ENCODE data around the gene IL15RA. TPM values are rescaled to one million over a fixed set of nuclear protein-coding genes. Genes with fewer than 3 reads are reported as not detected.

The IL15RA gene
- total RNA-seq, 1 experiment from 2014 or later = 1.9 TPM

DNA sequence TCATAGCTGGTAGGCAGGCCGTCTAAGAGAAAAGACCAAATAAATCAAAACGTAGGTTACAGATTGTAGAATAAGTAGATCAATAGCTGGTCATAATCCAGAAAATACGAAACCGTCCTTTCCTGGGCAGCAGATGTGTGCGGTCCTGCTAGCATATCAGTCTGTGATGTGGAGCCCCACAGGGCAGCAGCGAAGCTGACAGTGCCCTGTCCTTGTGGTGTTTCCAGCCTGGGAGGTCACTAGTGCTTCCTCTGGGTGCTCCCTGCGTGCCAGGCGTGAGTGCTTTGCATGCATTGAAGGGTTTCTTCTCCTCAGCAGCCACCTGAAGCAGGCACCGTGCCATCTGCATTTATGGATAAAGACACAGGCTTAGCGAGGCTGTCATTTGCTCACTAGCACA lies 41.7 kb downstream of the IL15RA start:
- Mint-ChIP-seq H3K4me1 (no peaks in the 10 kb centered on the region), H3K36me3 (peaks cover 50% of the 10 kb centered on the region), H3K27me3 (ENCODE audit: low read depth) (no peaks in the 10 kb centered on the region), H3K4me3 (no peak overlapping the region), H3K9me3 (no peaks in the 10 kb centered on the region), H3K27ac (no peak overlapping the region)
- ChIA-PET POLR2A (interaction anchor here (0.9 kb wide), 1 partner anchor 8 kb away, joined by 3 read pairs; no protein-coding TSS in a partner anchor), CTCF (no interaction called here)
- ATAC-seq (no peak), DNase-seq (ENCODE audit: low spot score) (no peak)
- TF ChIP-seq, protein P1, sequence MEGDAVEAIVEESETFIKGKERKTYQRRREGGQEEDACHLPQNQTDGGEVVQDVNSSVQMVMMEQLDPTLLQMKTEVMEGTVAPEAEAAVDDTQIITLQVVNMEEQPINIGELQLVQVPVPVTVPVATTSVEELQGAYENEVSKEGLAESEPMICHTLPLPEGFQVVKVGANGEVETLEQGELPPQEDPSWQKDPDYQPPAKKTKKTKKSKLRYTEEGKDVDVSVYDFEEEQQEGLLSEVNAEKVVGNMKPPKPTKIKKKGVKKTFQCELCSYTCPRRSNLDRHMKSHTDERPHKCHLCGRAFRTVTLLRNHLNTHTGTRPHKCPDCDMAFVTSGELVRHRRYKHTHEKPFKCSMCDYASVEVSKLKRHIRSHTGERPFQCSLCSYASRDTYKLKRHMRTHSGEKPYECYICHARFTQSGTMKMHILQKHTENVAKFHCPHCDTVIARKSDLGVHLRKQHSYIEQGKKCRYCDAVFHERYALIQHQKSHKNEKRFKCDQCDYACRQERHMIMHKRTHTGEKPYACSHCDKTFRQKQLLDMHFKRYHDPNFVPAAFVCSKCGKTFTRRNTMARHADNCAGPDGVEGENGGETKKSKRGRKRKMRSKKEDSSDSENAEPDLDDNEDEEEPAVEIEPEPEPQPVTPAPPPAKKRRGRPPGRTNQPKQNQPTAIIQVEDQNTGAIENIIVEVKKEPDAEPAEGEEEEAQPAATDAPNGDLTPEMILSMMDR (IDR thresholded peaks at IDR 0.05) = no peak
- TF ChIP-seq, protein P2, sequence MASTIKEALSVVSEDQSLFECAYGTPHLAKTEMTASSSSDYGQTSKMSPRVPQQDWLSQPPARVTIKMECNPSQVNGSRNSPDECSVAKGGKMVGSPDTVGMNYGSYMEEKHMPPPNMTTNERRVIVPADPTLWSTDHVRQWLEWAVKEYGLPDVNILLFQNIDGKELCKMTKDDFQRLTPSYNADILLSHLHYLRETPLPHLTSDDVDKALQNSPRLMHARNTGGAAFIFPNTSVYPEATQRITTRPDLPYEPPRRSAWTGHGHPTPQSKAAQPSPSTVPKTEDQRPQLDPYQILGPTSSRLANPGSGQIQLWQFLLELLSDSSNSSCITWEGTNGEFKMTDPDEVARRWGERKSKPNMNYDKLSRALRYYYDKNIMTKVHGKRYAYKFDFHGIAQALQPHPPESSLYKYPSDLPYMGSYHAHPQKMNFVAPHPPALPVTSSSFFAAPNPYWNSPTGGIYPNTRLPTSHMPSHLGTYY (CRISPR knock-in tag; IDR thresholded peaks at IDR 0.05) = no peak
- TF ChIP-seq, protein P3, sequence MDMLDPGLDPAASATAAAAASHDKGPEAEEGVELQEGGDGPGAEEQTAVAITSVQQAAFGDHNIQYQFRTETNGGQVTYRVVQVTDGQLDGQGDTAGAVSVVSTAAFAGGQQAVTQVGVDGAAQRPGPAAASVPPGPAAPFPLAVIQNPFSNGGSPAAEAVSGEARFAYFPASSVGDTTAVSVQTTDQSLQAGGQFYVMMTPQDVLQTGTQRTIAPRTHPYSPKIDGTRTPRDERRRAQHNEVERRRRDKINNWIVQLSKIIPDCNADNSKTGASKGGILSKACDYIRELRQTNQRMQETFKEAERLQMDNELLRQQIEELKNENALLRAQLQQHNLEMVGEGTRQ (CRISPR knock-in tag; IDR thresholded peaks at IDR 0.05) = no peak
- TF ChIP-seq ZNF138 (CRISPR knock-in tag; conservative IDR thresholded peaks at IDR 0.05) (no peak), RORB (CRISPR knock-in tag; IDR thresholded peaks at IDR 0.05) (no peak), PRRX2 (CRISPR knock-in tag; IDR thresholded peaks at IDR 0.05) (no peak), ESRRA (CRISPR knock-in tag; IDR thresholded peaks at IDR 0.05; ENCODE audit: borderline replicate concordance) (no peak)
- TF ChIP-seq, protein P4, sequence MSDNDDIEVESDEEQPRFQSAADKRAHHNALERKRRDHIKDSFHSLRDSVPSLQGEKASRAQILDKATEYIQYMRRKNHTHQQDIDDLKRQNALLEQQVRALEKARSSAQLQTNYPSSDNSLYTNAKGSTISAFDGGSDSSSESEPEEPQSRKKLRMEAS (CRISPR knock-in tag; IDR thresholded peaks at IDR 0.05) = no peak
- TF ChIP-seq, protein P5, sequence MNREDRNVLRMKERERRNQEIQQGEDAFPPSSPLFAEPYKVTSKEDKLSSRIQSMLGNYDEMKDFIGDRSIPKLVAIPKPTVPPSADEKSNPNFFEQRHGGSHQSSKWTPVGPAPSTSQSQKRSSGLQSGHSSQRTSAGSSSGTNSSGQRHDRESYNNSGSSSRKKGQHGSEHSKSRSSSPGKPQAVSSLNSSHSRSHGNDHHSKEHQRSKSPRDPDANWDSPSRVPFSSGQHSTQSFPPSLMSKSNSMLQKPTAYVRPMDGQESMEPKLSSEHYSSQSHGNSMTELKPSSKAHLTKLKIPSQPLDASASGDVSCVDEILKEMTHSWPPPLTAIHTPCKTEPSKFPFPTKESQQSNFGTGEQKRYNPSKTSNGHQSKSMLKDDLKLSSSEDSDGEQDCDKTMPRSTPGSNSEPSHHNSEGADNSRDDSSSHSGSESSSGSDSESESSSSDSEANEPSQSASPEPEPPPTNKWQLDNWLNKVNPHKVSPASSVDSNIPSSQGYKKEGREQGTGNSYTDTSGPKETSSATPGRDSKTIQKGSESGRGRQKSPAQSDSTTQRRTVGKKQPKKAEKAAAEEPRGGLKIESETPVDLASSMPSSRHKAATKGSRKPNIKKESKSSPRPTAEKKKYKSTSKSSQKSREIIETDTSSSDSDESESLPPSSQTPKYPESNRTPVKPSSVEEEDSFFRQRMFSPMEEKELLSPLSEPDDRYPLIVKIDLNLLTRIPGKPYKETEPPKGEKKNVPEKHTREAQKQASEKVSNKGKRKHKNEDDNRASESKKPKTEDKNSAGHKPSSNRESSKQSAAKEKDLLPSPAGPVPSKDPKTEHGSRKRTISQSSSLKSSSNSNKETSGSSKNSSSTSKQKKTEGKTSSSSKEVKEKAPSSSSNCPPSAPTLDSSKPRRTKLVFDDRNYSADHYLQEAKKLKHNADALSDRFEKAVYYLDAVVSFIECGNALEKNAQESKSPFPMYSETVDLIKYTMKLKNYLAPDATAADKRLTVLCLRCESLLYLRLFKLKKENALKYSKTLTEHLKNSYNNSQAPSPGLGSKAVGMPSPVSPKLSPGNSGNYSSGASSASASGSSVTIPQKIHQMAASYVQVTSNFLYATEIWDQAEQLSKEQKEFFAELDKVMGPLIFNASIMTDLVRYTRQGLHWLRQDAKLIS (CRISPR knock-in tag; IDR thresholded peaks at IDR 0.05; ENCODE audit: borderline replicate concordance) = no peak

DNA sequence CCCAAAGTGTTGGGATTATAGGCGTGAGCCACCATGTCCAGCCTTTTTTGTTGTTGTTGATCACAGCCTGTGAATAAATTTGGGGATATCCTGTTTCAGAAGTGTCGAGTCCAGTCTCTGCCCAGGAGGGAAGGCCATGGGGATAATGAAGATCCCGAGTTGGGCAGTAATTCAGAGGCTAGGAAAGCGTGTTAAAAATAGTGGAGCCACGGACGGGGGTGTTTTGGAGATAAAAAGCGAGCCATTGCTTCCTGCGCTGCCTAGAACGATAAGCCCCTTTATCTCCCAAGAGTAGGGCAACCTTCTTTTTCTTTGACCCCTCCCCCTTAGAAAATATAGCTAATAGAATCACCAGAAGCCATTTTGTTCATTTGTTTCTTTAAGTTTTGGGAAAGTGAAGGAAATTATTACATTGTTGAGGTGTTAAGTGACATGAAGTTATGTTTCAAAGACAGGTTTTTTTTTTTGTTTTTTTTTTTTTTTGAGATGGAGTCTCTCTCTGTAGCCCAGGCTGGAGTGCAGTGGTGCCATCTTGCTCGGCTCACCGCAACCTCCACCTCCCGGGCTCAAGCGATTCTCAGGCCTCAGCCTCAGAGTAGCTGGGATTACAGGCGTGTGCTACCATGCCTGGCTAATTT lies 43.3 kb downstream of the IL15RA start:
- POLR2A ChIA-PET = interaction anchor here (0.6 kb wide), 1 partner anchor 64 kb away, joined by 5 read pairs; no protein-coding TSS in a partner anchor
- CTCF ChIA-PET = no interaction called here
- H3K4me1 Mint-ChIP-seq = no peaks in the 10 kb centered on the region
- H3K9me3 Mint-ChIP-seq = no peaks in the 10 kb centered on the region
- H3K27me3 Mint-ChIP-seq (ENCODE audit: low read depth) = no peaks in the 10 kb centered on the region
- ATAC-seq = no peak
- peaks cover 64% of the 10 kb centered on the region for H3K36me3 Mint-ChIP-seq
- H3K27ac Mint-ChIP-seq = no peak overlapping the region
- no peak overlapping the region for H3K4me3 Mint-ChIP-seq
- DNase-seq (ENCODE audit: low spot score) = no peak
- TF ChIP-seq, protein P3 (CRISPR knock-in tag; IDR thresholded peaks at IDR 0.05) = no peak
- no peak for TF ChIP-seq FOXK1 (CRISPR knock-in tag; IDR thresholded peaks at IDR 0.05)
- TF ChIP-seq, protein P6, sequence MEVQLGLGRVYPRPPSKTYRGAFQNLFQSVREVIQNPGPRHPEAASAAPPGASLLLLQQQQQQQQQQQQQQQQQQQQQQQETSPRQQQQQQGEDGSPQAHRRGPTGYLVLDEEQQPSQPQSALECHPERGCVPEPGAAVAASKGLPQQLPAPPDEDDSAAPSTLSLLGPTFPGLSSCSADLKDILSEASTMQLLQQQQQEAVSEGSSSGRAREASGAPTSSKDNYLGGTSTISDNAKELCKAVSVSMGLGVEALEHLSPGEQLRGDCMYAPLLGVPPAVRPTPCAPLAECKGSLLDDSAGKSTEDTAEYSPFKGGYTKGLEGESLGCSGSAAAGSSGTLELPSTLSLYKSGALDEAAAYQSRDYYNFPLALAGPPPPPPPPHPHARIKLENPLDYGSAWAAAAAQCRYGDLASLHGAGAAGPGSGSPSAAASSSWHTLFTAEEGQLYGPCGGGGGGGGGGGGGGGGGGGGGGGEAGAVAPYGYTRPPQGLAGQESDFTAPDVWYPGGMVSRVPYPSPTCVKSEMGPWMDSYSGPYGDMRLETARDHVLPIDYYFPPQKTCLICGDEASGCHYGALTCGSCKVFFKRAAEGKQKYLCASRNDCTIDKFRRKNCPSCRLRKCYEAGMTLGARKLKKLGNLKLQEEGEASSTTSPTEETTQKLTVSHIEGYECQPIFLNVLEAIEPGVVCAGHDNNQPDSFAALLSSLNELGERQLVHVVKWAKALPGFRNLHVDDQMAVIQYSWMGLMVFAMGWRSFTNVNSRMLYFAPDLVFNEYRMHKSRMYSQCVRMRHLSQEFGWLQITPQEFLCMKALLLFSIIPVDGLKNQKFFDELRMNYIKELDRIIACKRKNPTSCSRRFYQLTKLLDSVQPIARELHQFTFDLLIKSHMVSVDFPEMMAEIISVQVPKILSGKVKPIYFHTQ (CRISPR knock-in tag; IDR thresholded peaks at IDR 0.05) = no peak
- TF ChIP-seq, protein P2 (CRISPR knock-in tag; IDR thresholded peaks at IDR 0.05) = no peak
- no peak for TF ChIP-seq ZBTB21 (CRISPR knock-in tag; IDR thresholded peaks at IDR 0.05; ENCODE audit: borderline replicate concordance)
- no peak for TF ChIP-seq ATF1 (CRISPR knock-in tag; IDR thresholded peaks at IDR 0.05)
- TF ChIP-seq, protein P4 (CRISPR knock-in tag; IDR thresholded peaks at IDR 0.05) = no peak
- no peak for TF ChIP-seq TP53 (CRISPR knock-in tag; IDR thresholded peaks at IDR 0.05)
- TF ChIP-seq SMAD4 (CRISPR knock-in tag; IDR thresholded peaks at IDR 0.05) = no peak

All from WTC11 (cell line).